PC-3 (cell line): ENCODE data around the gene MCU. TPM values are rescaled to one million over a fixed set of nuclear protein-coding genes. Genes with fewer than 3 reads are reported as not detected.

Experiments
- ATAC-seq: fragments of 200-7000 bp; cut with Tn5 transposase; 2 replicates; pipeline ENCODE4 v1.9.1; 2020; ENCODE audit warnings: mild to moderate bottlenecking, moderate library complexity
- BruUV-seq: library from RNA; stranded (reverse); fragments of 400-500 nt; replicated peaks from 2 replicates; lab custom pipeline; 2021; lab: Mats Ljungman, UMichigan
- CTCF ChIA-PET: fragments of 300-600 bp; sonication (Branson Sonifier 250); formaldehyde crosslinking; loops from one replicate; lab custom pipeline; 2022; ENCODE audit warnings: antibody characterized with exemption; lab: Charles Lee
- POLR2A ChIA-PET: fragments of 300-600 bp; sonication (Branson Sonifier 250); formaldehyde crosslinking; loops from one replicate; lab custom pipeline; 2022; ENCODE audit warnings: antibody characterized with exemption; ENCODE audit not compliant: unreplicated experiment; lab: Charles Lee
- DNase-seq: peaks from one replicate; pipeline ENCODE4 v3.0.0-alpha.2; 2015
- H2AFZ ChIP-seq: fragments of 300-600 bp; sonication (generic); 2 replicates; pipeline ENCODE4 v1.6.0; 2016; ENCODE audit warnings: antibody characterized with exemption, low read length
- H3F3A ChIP-seq: fragments of 300-600 bp; sonication (generic); one replicate; pipeline ENCODE4 v1.6.0; 2017; ENCODE audit warnings: antibody characterized with exemption, low read length, control low read depth, mild to moderate bottlenecking; ENCODE audit not compliant: unreplicated experiment
- H3K27ac ChIP-seq: fragments of 300-600 bp; sonication (generic); 2 replicates; pipeline ENCODE4 v1.5.1; 2016; ENCODE audit warnings: mild to moderate bottlenecking, low read length
- H3K27me3 ChIP-seq: fragments of 300-600 bp; sonication (generic); 2 replicates; pipeline ENCODE4 v1.6.1; 2016; ENCODE audit warnings: low read length, mixed read lengths
- H3K36me3 ChIP-seq: fragments of 300-600 bp; sonication (generic); 2 replicates; pipeline ENCODE4 v1.6.1; 2016; ENCODE audit warnings: low read depth, mixed run types, low read length, mixed read lengths
- H3K4me1 ChIP-seq: fragments of 300-600 bp; sonication (generic); 2 replicates; pipeline ENCODE4 v1.5.1; 2016; ENCODE audit warnings: low read length; ENCODE audit not compliant: insufficient read depth
- H3K4me2 ChIP-seq: fragments of 300-600 bp; sonication (generic); 2 replicates; pipeline ENCODE4 v1.6.0; 2016; ENCODE audit warnings: low read length
- H3K4me3 ChIP-seq: fragments of 300-600 bp; sonication (generic); 2 replicates; pipeline ENCODE4 v1.5.1; 2016; ENCODE audit warnings: mild to moderate bottlenecking, low read length, mixed read lengths
- H3K79me2 ChIP-seq: fragments of 300-600 bp; sonication (generic); 2 replicates; pipeline ENCODE4 v1.6.1; 2017; ENCODE audit warnings: low read length, mixed read lengths
- H3K9ac ChIP-seq: fragments of 300-600 bp; sonication (generic); 2 replicates; pipeline ENCODE4 v1.6.0; 2016; ENCODE audit warnings: mild to moderate bottlenecking, low read length
- H3K9me2 ChIP-seq: fragments of 300-600 bp; sonication (generic); replicated peaks from 2 replicates; pipeline ENCODE4 v1.6.1; 2016; ENCODE audit warnings: mixed run types, low read length, mixed read lengths
- H3K9me3 ChIP-seq: fragments of 300-600 bp; sonication (generic); 2 replicates; pipeline ENCODE4 v1.6.1; 2016; ENCODE audit warnings: low read length, mixed read lengths
- H4K20me1 ChIP-seq: fragments of 300-600 bp; sonication (generic); 2 replicates; pipeline ENCODE4 v1.6.1; 2016; ENCODE audit warnings: low read length, mixed read lengths
- EZH2 ChIP-seq: fragments of 300-600 bp; sonication (generic); IDR thresholded peaks from one replicate; pipeline ENCODE4 v1.6.1; 2017; ENCODE audit warnings: antibody characterized with exemption, mild to moderate bottlenecking, low read length; ENCODE audit not compliant: unreplicated experiment
- EZH2phosphoT487 ChIP-seq: fragments of 300-600 bp; sonication (generic); IDR thresholded peaks from 2 replicates; pipeline ENCODE4 v1.6.1; 2018; ENCODE audit warnings: mild to moderate bottlenecking, antibody characterized with exemption, low read length, borderline replicate concordance
- intact Hi-C: fragments of 100-400 bp; cut with micrococcal nuclease; formaldehyde crosslinking; loops from 2 replicates; pipeline ENCODE4 v1.9.0; 2023
- total RNA-seq: library from RNA; depleted of rRNA; stranded (reverse); fragments of >200 nt; gene quantifications from 2 replicates; pipeline ENCODE4 v1.2.3, GENCODE V29; 2014
- TF ChIP-seq, protein P1 (sequence below): fragments of 300-600 bp; sonication (generic); conservative IDR thresholded peaks from 2 replicates; pipeline ENCODE4 v1.5.1; 2017; ENCODE audit warnings: antibody characterized with exemption, low read depth, mild to moderate bottlenecking, low read length

Gene MCU
- total RNA-seq, 1 experiment from 2014 or later, result 21.5 TPM

DNA sequence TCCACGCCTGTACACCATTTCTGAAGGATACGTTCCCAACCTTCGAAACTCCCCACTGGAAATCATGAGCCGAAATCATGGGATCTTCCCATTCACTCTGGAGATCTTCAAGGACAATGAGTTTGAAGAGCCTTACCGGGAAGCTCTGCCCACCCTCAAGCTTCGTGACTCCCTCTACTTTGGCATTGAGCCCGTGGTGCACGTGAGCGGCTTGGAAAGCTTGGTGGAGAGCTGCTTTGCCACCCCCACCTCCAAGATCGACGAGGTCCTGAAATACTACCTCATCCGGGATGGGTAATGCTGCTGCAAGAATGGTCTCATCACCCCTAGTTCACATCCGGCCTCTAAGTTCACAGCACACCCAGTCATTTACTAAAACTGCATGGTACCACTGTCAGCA is 232.4 kb downstream of the MCU start:
- Histone ChIP-seq H3K9me2 (no peaks in the 10 kb centered on the region), H3K9me3 (peaks cover 9% of the 10 kb centered on the region), H2AFZ (no peak overlapping the region), H3K9ac (no peak overlapping the region), H3K27ac (no peak overlapping the region), H3K79me2 (no peaks in the 10 kb centered on the region), H4K20me1 (no peaks in the 10 kb centered on the region), H3K36me3 (no peaks in the 10 kb centered on the region), H3K4me3 (no peak overlapping the region), H3K27me3 (peaks cover 72% of the 10 kb centered on the region), H3K4me2 (no peak overlapping the region), H3K4me1 (no peaks in the 10 kb centered on the region), H3F3A (no peaks in the 10 kb centered on the region)
- DNase-seq, result no peak
- POLR2A ChIA-PET, result interaction anchor here (0.6 kb wide), 1 partner anchor 172 kb away, joined by 12 read pairs; the partner anchor contains the start of gene P4HA1
- no peak for ATAC-seq
- TF ChIP-seq EZH2 (no peak), EZH2phosphoT487 (no peak)
- TF ChIP-seq, protein P1, sequence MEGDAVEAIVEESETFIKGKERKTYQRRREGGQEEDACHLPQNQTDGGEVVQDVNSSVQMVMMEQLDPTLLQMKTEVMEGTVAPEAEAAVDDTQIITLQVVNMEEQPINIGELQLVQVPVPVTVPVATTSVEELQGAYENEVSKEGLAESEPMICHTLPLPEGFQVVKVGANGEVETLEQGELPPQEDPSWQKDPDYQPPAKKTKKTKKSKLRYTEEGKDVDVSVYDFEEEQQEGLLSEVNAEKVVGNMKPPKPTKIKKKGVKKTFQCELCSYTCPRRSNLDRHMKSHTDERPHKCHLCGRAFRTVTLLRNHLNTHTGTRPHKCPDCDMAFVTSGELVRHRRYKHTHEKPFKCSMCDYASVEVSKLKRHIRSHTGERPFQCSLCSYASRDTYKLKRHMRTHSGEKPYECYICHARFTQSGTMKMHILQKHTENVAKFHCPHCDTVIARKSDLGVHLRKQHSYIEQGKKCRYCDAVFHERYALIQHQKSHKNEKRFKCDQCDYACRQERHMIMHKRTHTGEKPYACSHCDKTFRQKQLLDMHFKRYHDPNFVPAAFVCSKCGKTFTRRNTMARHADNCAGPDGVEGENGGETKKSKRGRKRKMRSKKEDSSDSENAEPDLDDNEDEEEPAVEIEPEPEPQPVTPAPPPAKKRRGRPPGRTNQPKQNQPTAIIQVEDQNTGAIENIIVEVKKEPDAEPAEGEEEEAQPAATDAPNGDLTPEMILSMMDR, result no peak
- BruUV-seq, result no TSS peak
- CTCF ChIA-PET, result no interaction called here
- intact Hi-C loops, result no loop called here

DNA sequence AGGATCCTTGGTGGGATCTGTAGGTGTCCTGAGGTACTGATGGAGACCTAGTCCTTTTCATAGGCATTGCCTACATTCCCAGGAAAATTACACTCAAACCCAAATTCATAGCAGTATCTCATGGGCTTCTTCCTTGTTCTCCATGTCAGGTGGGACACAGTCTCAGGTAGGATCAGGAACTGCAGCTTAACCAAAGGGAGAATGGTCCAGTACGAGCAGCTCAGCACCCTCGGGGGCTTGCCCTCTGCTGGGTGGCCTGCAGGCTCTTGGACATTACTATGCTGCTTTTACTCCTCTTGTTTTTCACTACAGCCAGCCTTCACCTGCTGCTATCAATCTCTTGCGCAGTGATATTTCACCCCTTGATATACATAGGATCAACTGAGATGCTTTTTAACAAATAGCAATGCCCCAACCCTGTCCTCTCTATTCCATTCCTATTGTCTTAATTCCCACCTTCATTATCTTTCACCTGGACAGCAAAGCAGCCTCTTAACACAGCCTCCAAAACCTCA is 234.1 kb downstream of the MCU start:
- Histone ChIP-seq H3K27me3 (peaks cover 58% of the 10 kb centered on the region), H4K20me1 (no peaks in the 10 kb centered on the region), H3K36me3 (no peaks in the 10 kb centered on the region), H3K27ac (no peak overlapping the region), H3K9me3 (peaks cover 3% of the 10 kb centered on the region), H3K4me2 (no peak overlapping the region), H3K4me3 (no peak overlapping the region), H3K9ac (no peak overlapping the region), H3F3A (no peaks in the 10 kb centered on the region), H3K9me2 (no peaks in the 10 kb centered on the region), H3K4me1 (no peaks in the 10 kb centered on the region), H2AFZ (no peak overlapping the region), H3K79me2 (no peaks in the 10 kb centered on the region)
- TF ChIP-seq EZH2phosphoT487 (no peak), EZH2 (no peak)
- TF ChIP-seq, protein P1, result 0 out of 2 replicates have a peak, but pooled peaks have one; percentile 14
- POLR2A ChIA-PET, result no interaction called here
- peak; percentile 56 for ATAC-seq
- BruUV-seq, result no TSS peak
- intact Hi-C loops, result no loop called here
- CTCF ChIA-PET, result no interaction called here
- no peak for DNase-seq

DNA sequence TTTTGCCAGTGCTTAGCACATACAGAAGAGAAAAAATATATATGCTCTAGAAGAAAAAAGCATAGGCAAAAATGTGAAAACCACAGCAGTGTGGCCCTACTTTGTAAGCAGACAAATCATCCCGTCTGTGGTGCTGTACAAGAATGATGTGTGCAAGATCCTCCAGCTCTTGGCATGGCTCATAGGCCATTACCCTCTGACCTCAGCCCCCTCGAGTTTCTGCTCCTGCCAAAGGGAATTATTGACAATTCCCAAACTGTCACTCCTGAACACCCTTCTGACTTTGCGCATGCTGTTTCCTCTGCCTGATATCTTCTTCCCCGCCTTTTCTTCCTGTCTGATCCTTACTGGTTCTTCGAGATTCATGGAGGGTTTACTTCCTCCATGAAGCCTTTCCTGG is 235.5 kb downstream of the MCU start:
- ChIA-PET POLR2A (interaction anchor here (0.7 kb wide), 1 partner anchor 9 kb away, joined by 6 read pairs; no protein-coding TSS in a partner anchor), CTCF (no interaction called here)
- H3K79me2 ChIP-seq, result no peaks in the 10 kb centered on the region
- no peak overlapping the region for H3K27ac ChIP-seq
- no peaks in the 10 kb centered on the region for H3K4me1 ChIP-seq
- DNase-seq (no peak), ATAC-seq (no peak)
- H3K4me3 ChIP-seq, result no peak overlapping the region
- H3K9me3 ChIP-seq, result no peaks in the 10 kb centered on the region
- intact Hi-C loops, result no loop called here
- H3K36me3 ChIP-seq, result no peaks in the 10 kb centered on the region
- no peaks in the 10 kb centered on the region for H3K9me2 ChIP-seq
- H2AFZ ChIP-seq, result no peak overlapping the region
- no peak overlapping the region for H3K9ac ChIP-seq
- no peak overlapping the region for H3K4me2 ChIP-seq
- no peaks in the 10 kb centered on the region for H3F3A ChIP-seq
- TF ChIP-seq EZH2, result no peak
- TF ChIP-seq, protein P1, result no peak
- no peak for TF ChIP-seq EZH2phosphoT487
- peaks cover 49% of the 10 kb centered on the region for H3K27me3 ChIP-seq
- H4K20me1 ChIP-seq, result no peaks in the 10 kb centered on the region
- no TSS peak for BruUV-seq
